Right kidney (tissue), 1 donor: ENCODE data around the gene PYGM.

Experiments
- DNase-seq: peaks from one replicate; pipeline ENCODE4 v3.0.0-alpha.2; 2016

The PYGM gene

GRCh38 chr11:64734811-64735724 is 24.7 kb downstream of the PYGM start:
- DNase-seq: no peak

DNA sequence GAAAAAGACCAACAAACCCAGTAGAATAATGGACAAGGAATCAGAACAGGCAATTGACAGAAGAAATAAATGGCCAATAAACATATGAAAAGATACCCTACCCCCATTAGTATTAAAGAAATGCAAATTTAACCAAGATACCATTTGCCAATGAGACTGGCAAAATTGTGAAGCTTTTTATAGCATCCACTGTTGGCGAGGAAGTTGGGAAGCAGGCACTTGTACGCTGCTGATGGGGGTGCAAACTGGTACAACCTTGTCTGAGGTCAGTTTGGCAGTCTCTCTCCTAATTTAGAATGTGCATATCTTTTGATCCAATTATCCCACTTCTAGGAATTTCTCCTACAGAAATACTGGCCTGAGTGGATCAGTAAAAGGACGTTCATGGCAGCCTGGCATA is 28.2 kb downstream of the PYGM start:
- DNase-seq: no peak

GRCh38 chr11:64729851-64730382 is 29.9 kb downstream of the PYGM start:
- DNase-seq: peak; percentile 40

DNA sequence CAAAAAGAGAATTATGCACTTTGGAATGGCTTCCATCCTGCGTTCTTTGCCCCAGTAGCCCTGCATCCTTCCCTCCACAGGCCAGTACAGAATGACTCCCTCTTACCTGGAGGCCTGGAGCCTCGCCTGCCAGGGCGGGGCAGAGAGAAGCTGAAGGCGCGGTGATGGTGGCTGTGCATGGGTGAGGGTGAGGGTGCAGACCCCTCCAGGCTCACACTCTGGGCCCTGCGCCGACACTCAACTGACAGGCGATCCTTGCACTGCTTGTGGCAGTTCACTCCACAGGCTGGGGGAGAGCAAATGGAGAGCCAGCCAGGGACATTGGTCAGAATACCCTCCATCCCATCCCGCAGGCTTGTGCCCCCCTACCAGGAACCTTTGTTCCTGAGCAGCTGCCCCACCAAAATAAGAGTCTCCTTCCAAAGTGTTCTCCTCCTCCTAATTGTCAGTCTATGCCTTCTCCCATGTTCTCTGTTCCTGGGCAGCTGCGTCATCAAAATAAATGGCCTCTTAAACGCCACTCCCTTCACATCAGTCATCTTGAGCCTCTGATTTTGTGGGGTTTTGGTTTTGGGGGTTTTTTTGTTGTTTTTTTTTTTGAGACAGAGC is 30.9 kb downstream of the PYGM start:
- DNase-seq: no peak

- DNase-seq: no peak
These were observed 32.8 kb downstream of the PYGM start for GRCh38 chr11:64726867-64727530.

DNA sequence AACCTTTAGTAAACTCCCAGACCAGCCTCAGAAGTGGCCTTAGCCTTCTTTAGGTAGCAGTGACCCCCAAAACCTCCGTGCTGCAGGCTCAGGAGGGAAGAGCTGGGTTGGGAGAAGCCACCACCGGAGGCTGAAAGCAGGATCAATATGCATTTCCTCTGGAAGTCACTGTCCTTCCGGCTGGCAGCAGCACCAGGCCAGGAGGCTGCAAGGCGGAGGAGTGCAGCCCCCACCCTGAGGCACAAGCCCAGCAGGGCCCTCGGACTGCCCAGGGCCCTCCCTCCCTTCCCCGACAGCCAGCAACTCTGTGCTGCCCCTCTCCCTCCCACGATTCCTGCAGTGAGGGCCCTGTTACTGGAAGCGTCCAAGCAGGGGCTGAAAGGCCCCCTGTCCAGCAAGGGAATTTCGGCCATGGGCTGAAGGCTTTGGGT is 33.5 kb downstream of the PYGM start:
- peak; percentile 52 for DNase-seq

GRCh38 chr11:64724863-64725532 is 34.8 kb downstream of the PYGM start:
- DNase-seq: no peak

GRCh38 chr11:64723907-64724862 is 35.6 kb downstream of the PYGM start:
- no peak for DNase-seq

DNA sequence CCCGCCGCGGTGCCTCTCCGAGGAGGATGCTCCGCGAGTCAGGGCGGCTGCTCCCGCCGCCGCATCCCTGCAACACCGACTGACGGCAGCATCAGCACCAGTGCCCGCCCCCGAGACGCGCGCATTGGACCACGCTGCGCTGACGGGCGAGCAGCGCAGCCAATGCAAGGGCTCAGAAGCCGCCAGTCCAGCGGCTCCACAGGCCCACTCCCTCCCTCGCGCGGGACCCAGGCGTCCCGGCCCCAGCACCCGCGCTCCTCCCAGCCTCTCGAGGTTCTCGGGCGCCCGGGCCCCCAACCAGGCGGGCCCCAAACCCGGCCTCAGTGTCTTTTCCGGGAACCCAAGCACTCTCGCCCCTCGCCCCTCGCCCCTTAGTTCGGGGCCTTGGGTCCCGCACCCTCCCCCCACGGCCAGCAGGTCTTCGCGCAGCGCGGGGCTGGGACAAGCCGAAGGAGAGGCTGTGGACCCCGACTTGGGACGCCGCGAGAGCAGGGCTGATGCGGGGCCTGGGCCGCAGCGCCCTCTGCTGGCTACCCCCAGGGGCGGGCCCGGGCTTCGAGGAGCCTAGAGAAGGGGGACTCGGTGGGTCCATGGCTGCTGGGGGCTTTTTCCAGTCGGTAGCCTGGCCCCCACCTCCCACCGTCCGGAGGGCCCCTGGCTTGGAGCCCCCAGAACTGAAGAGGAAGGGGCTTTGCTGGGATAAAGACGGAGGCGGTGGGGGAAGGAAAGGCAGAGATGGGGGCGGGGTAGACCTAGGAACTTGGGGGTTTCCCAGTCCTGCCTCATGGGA is 36.5 kb downstream of the PYGM start, which contains the start of gene NRXN2:
Gene NRXN2 (minus strand): TSS at position 81 of the 790 bp plus-strand sequence. CDS start 9,498 bp downstream, outside the sequence.
- peak; percentile 70 for DNase-seq

- DNase-seq: no peak
These were observed 37.4 kb downstream of the PYGM start for GRCh38 chr11:64722141-64723065.

- DNase-seq: no peak
These were observed 38.4 kb downstream of the PYGM start for GRCh38 chr11:64721359-64721699.

DNA sequence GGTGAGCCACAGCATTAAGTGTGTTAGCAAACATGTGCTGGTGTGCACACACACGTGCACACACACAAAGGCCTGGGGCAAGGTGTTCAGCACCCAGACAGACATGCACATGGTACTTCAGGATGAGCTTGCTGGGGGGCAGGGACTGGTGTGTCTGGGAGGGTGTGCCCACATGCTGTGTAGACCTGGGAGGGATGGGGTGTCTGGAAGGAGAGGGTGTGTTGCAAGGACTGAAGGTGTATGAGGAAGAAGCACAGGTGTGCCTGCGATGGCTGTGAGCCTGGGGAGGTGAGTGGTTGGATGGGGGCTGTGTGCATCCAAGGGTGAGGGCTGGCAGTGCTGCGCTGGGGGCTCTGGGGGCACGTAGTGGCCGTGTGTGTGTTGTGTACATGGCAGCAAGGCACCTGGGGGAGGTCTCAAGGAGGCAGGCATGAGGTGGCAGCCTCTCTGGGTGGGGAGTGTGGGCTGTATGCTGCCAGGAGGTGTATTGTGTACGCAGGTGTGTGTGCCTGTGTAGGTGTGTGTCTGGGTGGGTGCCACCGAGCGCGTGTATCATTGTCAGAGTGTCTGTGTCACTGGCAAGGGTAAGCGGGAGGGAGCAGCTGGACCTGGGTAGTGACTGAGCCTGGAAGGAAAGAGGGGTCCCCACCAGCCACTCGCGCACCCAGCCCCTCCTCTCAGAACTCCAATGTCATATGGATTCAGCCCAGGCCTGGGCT is 39.0 kb downstream of the PYGM start:
- no peak for DNase-seq

- no peak for DNase-seq
These were observed 39.6 kb downstream of the PYGM start for GRCh38 chr11:64720167-64720566.

GRCh38 chr11:64719406-64719805 is 40.4 kb downstream of the PYGM start:
- DNase-seq: no peak

GRCh38 chr11:64718780-64719124 is 41.0 kb downstream of the PYGM start:
- no peak for DNase-seq

GRCh38 chr11:64718084-64718779 is 41.5 kb downstream of the PYGM start:
- DNase-seq: no peak

DNA sequence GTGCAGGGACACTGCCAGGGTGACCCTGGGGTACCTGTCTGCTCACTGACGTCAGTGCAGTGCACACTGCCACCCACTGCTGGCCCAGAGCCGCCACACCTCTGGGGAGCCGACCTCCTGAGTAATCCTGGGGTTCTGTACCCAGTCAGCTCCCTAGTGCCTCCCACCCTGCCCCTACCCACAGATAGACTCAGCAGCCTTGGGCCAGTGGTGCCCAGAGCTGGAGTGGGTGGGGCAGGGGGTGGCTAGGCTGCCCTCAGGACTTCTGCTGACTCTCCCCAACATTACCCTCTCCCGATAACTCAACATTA is 42.6 kb downstream of the PYGM start:
- DNase-seq: no peak
